NCI-H2227 (cell line): ENCODE data around the gene KCNJ1.
A peak's percentile ranks its signal among the peaks of the same experiment; 100 is the strongest.

Experiments used
- DNase-seq: peaks from one replicate; lab custom pipeline; 2025; ENCODE audit not compliant: unreplicated experiment; lab: John Stamatoyannopoulos, UW

KCNJ1 gene

DNA sequence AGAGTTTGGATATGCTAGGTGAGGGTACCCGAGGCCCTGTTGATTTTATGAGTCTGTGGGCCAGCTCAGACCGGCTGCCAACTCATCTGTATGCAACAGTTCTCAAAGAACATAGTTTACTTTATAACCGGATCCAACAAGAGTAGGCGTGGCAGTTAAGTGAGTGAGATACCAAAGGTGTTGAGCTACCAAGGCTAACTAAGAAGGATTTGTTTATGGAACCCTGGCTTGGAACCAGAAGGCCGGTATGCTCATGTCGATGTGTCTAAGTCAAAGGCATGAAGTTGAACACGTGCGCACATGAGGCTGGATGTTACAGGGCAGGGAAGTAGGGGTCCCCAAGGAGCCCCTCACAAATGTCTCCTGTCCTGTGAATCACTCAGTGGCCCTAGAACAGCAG is at the start of gene KCNJ1:
Gene KCNJ1 (minus strand): TSS at position 20 of the 400 bp plus-strand sequence. CDS start 27,053 bp downstream, outside the sequence.
- DNase-seq: no peak

DNA sequence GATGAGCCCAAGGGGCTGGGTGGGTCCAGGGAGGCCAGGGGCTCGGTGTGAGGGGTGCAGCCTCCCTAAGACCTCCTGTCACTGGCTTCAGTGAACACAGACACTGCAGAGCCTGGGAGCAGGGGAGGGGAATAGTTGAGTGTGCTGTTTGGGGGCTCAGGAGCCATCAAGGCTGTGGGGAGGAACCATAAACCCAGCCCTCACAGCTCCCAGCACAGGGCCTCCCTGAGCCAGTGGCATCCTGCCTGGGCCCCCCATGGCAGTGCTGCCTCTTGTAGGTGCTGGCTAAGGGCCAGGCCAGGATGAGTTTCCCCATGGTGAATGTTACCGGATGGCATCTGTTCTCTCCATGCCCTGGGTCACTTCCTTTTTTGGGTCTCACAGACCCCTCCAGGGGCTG is 49.6 kb upstream of the KCNJ1 start:
- no peak for DNase-seq

DNA sequence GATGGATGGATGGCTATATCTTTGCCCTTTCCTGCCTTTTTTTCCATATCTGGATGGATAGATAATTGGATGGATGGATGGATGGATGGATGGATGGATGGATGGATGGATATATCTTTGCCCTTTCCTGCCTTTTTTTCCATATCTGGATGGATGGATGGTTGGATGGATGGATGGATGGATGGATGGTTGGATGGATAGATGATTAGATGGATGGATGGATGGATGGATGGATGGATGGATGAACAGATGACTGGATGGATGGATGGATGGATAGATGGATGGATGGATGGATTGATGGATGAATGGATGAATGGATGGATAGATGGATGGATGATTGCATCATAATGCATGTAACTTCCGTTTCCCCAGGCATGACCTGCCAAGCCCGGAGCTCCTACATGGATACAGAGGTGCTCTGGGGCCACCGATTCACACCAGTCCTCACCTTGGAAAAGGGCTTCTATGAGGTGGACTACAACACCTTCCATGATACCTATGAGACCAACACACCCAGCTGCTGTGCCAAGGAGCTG is 49.0 kb upstream of the KCNJ1 start:
- DNase-seq: no peak

DNA sequence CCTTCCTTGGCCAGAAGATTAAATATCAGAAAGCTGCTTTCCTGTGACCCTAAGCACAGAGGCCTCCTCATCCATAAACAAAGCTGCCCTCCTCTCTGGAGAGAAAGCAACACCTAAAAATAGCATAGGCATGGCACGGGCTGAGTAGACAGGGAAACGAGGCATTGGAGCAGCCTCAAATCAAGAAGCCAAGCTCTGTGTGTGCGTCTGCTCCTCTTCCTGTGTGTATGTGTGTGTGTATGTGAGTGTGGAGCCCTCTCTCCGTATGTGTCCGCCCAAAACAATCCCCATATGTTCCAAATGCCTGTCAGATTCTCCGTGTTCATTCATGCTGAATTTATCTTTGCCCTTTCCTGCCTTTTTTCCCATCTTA is 48.0 kb upstream of the KCNJ1 start:
- DNase-seq: no peak

DNA sequence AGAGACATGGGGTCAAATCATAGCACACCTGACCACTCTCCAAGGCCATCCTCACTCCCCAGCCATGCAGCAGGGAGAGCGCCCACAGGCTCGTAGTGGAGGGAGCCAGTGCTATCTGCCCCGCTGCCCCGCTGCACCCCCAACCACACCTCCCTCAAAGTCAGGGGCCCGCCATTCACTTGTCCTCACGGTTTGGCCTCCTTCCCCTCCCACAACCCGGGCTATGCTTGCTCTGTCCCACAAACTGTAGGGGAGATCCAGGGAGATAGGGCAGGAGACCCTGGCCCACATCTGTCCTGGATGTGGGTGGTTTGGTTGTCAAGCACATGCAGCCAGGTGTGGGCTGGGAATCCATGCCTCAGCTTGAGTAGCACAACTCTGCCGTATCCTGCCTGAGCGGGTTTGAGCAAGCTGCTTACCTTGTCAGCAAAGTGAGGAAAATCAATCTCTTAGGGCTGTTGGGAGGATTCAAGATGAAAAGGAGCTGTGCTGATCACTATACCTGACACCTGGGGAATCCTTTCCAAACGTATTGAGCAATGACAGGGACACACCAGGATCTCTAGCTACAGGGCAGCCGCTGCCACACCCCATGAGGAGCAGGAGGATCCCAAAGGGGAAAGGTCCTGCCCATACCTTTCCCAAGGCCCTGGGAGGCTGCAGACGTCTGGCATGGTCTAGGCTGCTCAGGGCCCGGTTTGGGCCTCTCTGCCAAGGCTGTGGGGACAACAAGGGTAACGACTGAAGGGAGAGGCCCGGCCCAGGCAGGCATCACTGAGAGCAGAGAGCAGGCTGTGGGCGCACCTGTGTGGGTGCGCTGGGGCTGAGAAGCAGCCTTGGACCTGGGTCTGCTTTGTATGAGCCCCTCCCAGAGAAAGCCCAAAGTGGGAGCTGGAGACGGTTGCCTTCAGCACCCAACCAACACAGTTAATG is 47.4 kb upstream of the KCNJ1 start:
- DNase-seq: no peak

DNA sequence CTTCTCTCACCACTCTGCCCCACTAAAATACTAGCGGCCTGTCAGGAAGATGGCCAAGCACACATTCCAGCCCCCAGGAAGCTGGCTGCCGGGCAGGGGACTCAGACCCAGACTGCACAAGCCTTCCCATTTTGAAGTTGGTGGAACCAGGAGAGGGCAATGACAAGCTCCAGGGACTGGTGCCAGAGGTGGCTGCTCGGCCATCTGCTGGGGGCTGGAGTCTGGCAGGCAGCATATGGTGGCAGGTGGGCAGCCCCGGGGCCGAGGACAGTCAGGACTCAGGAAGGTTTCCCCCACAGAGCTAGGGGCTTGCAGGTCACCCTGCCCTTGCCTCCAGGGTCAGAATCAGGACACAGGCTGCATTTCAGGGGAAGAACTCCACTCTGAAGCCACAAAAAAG is 46.7 kb upstream of the KCNJ1 start:
- DNase-seq: no peak

DNA sequence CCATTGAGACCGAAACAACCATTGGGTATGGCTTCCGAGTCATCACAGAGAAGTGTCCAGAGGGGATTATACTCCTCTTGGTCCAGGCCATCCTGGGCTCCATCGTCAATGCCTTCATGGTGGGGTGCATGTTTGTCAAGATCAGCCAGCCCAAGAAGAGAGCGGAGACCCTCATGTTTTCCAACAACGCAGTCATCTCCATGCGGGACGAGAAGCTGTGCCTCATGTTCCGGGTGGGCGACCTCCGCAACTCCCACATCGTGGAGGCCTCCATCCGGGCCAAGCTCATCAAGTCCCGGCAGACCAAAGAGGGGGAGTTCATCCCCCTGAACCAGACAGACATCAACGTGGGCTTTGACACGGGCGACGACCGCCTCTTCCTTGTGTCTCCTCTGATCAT is 44.6 kb upstream of the KCNJ1 start:
- DNase-seq: no peak

DNA sequence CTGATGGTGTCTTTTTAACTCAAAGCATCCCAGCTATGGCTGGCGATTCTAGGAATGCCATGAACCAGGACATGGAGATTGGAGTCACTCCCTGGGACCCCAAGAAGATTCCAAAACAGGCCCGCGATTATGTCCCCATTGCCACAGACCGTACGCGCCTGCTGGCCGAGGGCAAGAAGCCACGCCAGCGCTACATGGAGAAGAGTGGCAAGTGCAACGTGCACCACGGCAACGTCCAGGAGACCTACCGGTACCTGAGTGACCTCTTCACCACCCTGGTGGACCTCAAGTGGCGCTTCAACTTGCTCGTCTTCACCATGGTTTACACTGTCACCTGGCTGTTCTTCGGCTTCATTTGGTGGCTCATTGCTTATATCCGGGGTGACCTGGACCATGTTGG is 44.1 kb upstream of the KCNJ1 start:
- no peak for DNase-seq

DNA sequence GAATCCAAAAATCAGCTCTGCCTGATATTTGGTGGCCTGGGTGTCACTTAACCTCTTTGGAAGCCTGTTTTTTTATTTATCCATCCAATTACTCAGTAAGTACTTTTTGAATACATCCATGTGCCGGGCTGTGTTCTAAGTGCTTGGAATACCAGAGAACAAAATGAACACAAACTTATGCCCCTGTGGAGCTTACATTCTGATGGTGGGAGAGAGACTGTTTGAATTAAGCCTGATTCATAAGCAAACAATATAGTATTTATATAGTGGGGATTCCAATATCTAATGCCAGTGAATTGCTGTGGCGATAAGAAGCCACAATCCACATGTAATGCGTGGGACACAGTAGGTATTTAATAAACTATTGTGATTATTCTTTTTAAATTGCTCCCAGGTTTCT is 43.5 kb upstream of the KCNJ1 start:
- no peak for DNase-seq

DNA sequence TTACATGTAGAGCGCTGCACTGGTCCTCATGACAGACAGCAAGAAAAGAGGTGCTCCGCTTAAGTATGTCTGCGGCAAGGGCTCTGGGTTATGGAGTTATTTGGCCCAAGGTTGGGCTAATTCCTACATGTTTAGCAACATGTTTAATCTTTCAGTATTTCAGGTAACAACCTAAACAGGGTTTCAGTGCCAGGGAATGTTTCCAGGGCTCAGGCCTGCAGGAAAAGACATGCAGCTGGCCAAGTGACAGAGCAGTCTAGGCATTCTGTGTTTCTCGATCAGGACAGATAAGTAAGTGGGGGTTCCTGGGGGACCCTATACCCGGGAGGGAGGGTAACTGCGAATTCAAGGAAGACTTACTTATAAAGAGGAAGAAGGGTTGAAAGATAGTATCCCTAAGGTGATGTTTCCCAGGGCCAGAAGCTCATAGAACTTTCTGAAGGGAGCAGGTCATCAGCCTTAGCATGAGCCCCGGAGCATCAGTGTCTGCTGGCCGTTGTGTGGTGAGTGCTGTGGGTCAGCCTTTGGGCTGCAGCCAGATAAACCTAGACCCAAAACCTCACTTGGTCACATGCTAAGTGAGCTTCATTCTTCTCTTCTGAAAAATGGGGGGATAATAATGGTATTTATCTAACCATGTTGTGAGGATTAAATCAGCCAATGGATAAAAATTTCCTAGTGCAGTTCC is 42.5 kb upstream of the KCNJ1 start:
- no peak for DNase-seq

DNA sequence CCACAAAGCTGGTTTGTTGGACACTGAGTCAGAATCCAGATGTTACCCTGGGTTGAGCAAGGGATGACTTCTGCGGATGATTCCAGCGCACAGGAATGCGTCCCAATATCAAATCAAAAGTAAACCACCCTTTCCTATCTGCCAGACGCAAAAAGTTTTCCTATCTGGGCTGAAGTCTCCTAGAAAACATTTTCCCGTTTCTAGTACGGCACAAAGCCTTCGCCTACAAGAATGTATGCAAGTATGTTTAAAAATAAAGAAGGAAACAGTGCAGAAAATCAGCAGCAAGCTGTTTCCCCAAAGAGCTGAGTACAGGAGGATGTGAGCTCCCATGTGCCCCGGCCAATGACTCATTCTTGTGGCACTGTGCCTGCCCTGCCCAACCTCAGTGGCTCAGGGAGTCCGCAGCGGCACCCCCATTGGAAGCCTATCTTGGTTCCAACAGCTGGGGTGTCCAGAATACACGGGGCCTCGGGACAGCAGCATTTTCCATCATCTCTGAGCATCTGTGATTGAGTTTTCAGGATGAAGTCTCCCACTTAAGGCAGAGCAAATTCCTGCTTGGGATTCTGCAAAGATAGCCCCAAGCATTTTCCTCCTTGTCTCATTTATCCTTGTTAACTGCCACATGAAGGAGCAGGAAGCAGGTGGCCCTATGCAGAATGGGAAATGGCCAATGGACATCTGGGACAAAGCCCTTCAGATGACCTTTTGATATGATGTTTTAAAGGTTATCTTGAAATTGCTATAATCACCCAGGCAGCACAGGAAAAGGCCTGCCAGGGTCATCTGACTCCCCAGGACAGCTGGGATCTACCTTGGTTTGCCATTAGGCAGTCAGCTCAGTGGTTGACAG is 41.5 kb upstream of the KCNJ1 start:
- no peak for DNase-seq

DNA sequence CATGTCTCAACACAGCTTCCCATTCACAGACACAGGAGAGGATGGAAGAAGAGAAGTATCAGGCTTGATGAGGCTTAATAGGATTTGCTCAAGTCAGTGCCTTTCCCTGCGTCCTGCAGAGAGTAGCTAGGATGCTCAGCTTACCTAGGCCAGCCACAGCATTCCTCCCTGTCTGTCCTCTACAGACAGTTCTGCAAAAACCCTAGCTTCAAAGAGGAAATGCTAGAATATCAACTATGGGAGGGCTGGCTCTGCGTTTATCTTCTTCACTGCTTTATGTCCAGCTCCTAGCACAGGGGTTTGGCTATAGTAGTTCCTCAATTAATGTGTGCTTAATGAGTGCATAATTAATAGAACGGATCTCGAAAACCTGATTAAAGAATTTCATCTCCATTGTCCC is 40.5 kb upstream of the KCNJ1 start:
- no peak for DNase-seq

DNA sequence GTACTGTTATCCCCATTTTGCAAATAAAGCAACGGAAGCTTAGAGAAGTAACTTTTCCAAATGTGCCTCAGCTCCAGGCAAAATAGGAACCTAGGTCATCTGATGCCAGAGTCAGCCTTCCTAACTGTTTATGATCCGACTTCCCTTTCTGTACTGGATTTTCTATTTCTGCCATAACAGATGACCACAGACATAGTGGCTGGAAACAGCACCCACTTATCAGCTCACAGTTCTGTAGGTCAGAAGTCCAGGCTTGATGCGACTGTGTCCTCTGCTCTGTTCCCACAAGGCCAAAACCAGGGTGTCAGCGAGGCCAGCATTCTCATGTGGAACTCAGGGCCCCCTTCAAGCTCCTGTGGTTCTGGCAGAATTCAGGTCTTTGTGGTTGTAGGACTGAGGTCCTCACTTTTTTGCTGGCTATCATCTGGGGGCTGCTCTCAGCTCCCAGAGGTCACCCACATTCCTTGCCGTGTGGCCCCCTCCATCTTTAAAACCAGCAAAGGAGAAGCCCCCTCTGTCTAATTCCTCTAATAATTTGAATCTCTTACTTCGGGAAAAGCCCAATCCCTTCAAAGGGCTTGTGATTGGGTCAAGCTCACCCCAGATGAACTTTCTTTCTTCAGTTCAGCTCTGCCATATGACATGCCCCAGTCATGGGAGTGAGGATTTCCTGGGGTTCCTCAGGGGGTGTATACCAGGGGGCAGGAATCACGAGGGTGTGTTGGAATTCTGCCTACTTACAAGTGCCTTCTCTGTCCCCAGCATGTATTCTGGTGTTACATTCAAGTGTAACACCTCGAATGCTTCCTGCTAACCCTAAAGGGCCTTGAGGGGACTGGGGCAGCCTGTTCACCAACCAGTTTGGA is 39.3 kb upstream of the KCNJ1 start:
- no peak for DNase-seq

DNA sequence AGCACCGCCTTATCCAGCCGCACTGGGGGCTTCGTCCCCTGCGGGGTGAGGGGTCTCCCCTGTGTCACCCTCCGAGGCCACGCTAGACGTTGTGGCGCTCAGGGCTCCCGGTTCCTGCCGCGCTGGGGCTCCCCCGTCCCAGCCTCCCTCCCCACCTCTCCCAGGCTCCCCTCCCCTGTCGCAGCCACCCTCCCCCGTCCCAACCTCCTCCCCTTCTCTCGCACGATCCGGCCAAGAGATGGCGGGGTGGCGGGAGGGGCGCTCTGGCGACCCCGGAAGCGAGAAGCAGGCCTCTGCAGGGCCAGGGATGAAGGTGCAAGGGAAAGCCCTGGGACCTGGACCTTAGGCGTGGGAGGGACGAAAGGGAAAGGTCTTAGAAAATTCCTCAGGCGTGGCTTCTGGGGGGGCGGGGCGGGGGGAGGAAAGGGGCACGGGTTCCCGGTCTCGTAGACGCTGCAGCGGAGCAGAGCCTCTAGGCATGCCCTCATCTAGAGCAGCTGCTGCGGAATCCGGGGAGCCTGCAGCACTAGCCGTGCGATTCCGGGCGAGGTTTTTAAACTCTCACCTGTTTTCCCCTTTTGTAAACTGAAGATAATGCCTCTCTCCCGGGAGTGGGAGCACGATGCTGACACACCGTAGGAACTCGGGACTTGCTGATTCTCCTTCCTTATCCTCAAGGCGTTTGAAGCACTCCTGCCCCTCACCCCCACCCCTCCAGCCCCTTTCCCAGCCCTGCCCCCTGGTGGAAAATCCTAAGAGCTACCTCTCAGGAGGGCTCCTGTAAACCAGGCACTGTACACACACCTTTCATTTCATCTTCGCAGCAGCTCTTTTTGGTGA is 38.5 kb upstream of the KCNJ1 start:
- DNase-seq: peak; percentile 61

DNA sequence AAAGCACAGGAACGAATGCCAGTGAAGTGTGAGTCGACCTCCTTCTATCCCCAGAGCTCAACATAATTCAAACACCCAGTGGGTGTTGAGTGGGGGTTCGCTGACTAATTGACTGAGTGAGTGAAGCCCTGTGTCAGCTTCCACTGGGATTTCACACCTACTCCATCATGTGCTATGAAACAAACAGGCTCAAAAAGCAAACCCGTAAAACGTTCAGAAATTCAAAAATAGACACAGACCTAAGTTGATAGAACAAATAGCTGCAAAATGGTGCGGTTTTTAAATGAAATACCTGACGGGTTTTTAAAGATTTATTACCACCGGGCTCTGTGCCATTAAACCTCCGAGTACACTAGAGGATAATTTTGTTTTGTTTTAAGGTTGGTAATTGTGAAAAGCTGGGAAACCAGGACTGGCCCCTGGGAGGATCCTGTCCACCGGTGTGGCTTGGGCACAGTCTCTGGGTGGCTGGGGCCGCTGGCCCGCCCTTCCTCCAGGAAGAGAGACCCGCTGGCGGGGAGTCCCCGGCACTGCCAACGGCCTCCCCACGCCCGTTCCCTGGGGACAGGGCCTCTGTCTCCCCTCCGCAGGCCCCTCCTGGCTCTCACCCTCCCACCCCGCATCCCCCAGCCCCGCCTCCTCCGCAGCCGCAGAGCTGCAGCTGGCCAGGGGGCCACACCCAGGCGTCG is 37.7 kb upstream of the KCNJ1 start:
- peak; percentile 39 for DNase-seq

DNA sequence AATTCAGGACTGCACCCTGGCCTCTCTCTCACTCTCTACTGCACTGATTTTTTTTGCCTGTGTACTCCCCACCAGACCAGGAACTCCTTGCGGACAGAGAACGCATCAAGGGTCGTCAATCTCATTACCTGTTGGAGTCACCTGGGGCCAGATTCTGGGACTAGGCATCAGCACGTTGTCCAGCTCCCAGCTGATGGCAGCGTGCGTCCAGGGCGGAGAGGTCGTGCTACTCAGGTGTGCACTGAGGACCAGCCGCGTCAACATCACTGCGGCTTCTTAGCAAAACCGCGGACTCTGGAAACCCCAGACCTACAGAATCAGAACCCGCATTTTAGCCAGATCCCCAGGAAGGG is 37.2 kb upstream of the KCNJ1 start:
- DNase-seq: no peak

DNA sequence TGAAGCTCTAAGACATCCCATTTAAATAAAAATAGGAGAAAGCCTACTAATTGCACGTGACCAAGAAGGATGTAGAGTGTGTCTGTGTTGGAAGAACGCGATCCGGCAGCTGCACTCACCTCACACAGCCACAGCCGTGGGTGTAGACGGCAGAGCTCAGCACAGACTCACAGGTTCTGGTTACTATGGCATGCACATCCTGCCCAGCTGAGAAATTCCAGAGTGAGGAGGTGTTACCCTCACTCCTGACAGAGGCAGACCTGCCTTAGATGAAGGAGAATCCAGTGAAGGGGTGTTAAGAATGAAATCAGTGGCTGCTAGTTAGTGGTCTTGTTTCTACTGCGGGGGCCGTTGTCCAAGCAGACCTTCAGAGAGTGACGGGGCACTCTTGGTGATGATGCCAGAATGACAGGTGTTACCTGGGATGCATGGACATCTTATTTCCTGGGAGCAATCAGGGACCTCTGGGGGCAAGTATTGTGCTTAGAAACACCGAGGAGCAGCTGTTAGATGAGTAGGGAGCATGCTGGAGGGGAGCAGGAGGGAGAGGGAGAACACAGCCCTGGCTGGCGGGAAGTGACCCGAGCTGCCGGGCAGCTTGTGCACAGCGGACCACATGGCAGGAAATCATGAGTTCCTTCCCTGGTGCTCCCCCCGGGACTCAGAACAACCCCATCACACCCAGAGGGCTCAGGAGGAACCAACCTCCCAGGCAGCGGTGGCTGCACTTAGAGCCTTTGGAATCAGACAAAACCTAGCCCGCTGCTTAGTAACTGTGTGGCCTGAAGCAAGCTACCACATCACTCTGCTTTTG is 36.4 kb upstream of the KCNJ1 start:
- no peak for DNase-seq

DNA sequence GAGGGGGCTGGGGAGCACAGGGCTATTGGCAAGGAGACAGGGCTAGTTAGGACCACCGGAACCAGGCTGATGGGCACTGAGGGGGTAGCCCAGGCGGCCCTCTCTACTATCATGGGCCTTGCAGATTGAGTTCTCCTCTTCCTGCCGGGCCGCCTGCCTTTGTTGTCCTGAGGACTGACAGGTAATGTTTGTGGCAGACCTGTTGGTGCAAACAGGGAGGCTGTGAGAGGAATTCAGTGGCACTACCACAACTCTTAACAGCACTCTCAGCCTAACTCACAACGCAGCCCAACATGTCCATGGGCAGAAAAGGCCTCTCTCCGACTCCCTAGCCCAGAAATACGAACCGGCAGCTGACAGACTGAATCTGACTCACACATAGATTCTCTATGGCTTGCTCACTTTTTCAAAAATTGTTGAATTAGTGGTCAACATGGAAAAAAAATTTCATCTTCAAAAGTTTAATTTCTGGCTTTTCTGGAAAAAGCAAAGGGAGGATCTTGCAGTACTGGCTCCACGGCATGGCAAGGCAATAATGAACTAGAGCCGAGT is 35.5 kb upstream of the KCNJ1 start:
- DNase-seq: no peak
